ENCODE measurements around the gene OTOGL. TPM values are rescaled to one million over a fixed set of nuclear protein-coding genes. Genes with fewer than 3 reads are reported as not detected.

Gene OTOGL
- total RNA-seq, 4 donors from 2014 or later, result 0.03 to 0.10 (median 0.04) TPM; not detected in 1

DNA sequence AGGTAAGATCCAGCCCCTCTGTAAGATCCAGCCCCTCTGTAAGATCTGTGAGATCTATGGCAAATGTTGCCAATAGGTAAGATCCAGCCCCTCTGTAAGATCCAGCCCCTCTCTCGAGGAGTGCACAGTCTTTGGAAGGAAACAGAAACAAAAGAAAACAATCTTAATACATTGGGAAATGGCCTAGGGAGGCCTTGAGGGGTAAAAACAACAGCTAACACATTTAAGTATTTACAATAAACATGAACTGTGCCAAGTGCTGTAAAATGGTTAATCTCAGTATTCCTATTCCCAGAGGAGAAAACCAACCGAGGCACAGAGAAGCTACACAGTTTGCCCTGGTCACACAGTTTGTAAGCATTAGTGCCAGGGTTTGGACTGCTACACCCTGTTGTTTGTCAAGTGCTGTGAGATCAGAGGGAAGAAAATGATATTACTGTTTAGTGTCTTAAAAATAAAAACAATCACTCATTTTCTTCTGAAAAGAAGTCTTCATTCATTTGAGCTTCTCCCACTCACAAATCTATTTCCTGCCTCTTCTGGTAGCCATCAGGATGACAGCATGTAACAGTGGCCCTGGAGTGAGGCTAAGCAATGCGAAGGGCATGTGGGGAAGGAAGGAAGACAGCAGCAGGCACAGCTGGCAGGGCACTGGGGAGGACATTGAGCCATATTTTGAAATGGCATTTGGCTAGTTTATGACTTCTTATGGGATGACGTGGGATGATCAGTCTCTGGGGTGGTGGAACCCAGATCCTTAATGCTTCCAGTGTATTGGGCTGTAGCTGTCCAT is 226.0 kb downstream of the OTOGL start:
- no peak for TF ChIP-seq POLR2A (IDR thresholded peaks at IDR 0.05)
- TF ChIP-seq, protein P1, sequence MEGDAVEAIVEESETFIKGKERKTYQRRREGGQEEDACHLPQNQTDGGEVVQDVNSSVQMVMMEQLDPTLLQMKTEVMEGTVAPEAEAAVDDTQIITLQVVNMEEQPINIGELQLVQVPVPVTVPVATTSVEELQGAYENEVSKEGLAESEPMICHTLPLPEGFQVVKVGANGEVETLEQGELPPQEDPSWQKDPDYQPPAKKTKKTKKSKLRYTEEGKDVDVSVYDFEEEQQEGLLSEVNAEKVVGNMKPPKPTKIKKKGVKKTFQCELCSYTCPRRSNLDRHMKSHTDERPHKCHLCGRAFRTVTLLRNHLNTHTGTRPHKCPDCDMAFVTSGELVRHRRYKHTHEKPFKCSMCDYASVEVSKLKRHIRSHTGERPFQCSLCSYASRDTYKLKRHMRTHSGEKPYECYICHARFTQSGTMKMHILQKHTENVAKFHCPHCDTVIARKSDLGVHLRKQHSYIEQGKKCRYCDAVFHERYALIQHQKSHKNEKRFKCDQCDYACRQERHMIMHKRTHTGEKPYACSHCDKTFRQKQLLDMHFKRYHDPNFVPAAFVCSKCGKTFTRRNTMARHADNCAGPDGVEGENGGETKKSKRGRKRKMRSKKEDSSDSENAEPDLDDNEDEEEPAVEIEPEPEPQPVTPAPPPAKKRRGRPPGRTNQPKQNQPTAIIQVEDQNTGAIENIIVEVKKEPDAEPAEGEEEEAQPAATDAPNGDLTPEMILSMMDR (IDR thresholded peaks at IDR 0.05 in 4 of 5, conservative IDR thresholded peaks at IDR 0.05 in 1 of 5), result no peak
- H3K27ac ChIP-seq, result no peak overlapping the region
- no peaks in the 10 kb centered on the region for H3K27me3 ChIP-seq
- DNase-seq (no peak), ATAC-seq (no peak)
- no peak overlapping the region for H3K4me3 ChIP-seq
- no peaks in the 10 kb centered on the region for H3K36me3 ChIP-seq
- no peaks in the 10 kb centered on the region for H3K9me3 ChIP-seq
- in situ Hi-C loops (cut with MboI; ENCODE audit: low sequenced_read_pairs in 4 of 4) (no loop called here), intact Hi-C loops (cut with DNase I; ENCODE audit: low total_unique reads) (no loop called here)
- no peaks in the 10 kb centered on the region for H3K4me1 ChIP-seq

DNA sequence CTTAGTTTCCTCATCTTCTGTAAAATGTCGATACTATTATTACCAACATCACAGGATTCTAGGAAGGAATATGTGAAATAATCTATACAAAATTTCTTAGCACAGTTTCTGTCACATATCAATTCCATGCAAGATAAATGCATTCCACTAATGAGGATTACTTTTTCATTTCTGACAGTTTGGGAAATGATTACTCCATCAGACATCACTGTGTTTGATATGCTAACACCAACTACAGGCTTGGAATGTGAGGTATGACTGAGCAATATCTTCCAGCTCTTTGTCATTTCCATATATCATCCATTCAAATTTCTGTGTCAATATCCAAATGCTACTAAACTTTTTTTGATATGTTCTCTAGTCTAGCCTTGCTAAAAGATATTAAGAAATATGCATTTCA is 233.5 kb downstream of the OTOGL start:
- intact Hi-C loops (cut with DNase I; ENCODE audit: low total_unique reads) (no loop called here), in situ Hi-C loops (cut with MboI; ENCODE audit: low sequenced_read_pairs in 4 of 4) (no loop called here)
- no peak for ATAC-seq
- Histone ChIP-seq H3K9me3 (no peaks in the 10 kb centered on the region), H3K27ac (no peak overlapping the region), H3K27me3 (no peaks in the 10 kb centered on the region), H3K4me3 (no peak overlapping the region), H3K4me1 (no peaks in the 10 kb centered on the region), H3K36me3 (no peaks in the 10 kb centered on the region)
- TF ChIP-seq, protein P1 (IDR thresholded peaks at IDR 0.05 in 4 of 5, conservative IDR thresholded peaks at IDR 0.05 in 1 of 5), result no peak
- TF ChIP-seq POLR2A (IDR thresholded peaks at IDR 0.05), result no peak
- no peak for DNase-seq

DNA sequence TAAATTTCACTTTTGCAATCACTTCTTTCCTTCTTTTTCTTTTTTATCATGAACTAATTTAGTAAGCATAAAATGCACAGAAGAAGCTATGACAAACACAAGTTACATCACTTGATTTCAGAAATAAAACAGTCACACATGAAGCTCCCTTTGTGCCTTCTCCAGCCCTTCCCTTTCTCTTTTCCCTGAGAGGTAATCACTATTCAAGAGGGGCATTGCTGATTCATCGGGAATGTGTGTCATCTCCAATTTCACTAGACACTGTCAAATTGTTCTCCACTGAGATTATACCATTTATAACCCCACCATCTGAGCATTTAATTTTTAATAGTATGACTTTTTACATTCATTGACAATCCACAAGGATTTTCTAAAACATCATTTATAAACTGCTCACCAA is 253.1 kb downstream of the OTOGL start:
- no peak for ATAC-seq
- no peaks in the 10 kb centered on the region for H3K4me1 ChIP-seq
- no peak for TF ChIP-seq POLR2A (IDR thresholded peaks at IDR 0.05)
- TF ChIP-seq, protein P1 (IDR thresholded peaks at IDR 0.05 in 4 of 5, conservative IDR thresholded peaks at IDR 0.05 in 1 of 5), result no peak
- H3K4me3 ChIP-seq, result no peak overlapping the region
- DNase-seq, result no peak
- in situ Hi-C loops (cut with MboI; ENCODE audit: low sequenced_read_pairs in 4 of 4) (no loop called here), intact Hi-C loops (cut with DNase I; ENCODE audit: low total_unique reads) (no loop called here)
- H3K9me3 ChIP-seq, result no peaks in the 10 kb centered on the region
- no peak overlapping the region for H3K27ac ChIP-seq
- H3K27me3 ChIP-seq, result no peaks in the 10 kb centered on the region
- H3K36me3 ChIP-seq, result no peaks in the 10 kb centered on the region

DNA sequence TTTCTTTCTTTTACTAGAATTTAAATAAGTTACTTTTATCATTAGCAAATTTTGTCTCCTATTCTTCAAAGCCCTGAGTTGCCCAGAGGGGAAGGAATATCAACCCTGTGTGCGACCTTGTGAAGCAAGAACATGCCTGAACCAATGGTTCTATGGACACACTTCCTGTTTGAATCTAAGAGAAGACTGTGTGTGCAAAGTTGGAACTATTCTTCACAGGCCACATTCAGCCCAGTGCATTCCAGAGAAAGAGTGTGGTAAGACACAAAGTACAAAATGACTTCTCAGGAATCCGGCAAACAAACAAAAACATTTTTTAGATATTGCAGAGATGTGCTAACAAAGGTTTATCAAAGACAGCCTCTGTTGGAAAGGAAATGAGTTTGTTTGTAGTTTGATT is 253.9 kb downstream of the OTOGL start:
- Histone ChIP-seq H3K27me3 (no peaks in the 10 kb centered on the region), H3K27ac (no peak overlapping the region), H3K36me3 (no peaks in the 10 kb centered on the region), H3K9me3 (no peaks in the 10 kb centered on the region), H3K4me3 (no peak overlapping the region), H3K4me1 (no peaks in the 10 kb centered on the region)
- TF ChIP-seq, protein P1 (IDR thresholded peaks at IDR 0.05 in 4 of 5, conservative IDR thresholded peaks at IDR 0.05 in 1 of 5), result no peak
- TF ChIP-seq POLR2A (IDR thresholded peaks at IDR 0.05), result no peak
- DNase-seq (no peak), ATAC-seq (no peak)
- intact Hi-C loops (cut with DNase I; ENCODE audit: low total_unique reads) (no loop called here), in situ Hi-C loops (cut with MboI; ENCODE audit: low sequenced_read_pairs in 4 of 4) (no loop called here)
